ACHN (cell line): ENCODE data around the gene SLC35F1.

Source experiments
- DNase-seq: peaks from one replicate; pipeline ENCODE4 v3.0.0-alpha.2; 2015
- in situ Hi-C: cut with HindIII; loops from 2 replicates; pipeline ENCODE4 v1.10.0; 2017; ENCODE audit warnings: low sequenced_read_pairs, low pct_ligation_motif_present, low pct_unique_long_range_greater_than_20kb

SLC35F1 gene

GRCh38 chr6:118152524-118152923 is 245.5 kb downstream of the SLC35F1 start:
- in situ Hi-C loops = no loop called here

GRCh38 chr6:118161343-118161742 is 254.3 kb downstream of the SLC35F1 start:
- no peak for DNase-seq
- in situ Hi-C loops = no loop called here

More at GRCh38 chr6:118152524-118152923, 245.5 kb downstream of the SLC35F1 start:
- DNase-seq = no peak

GRCh38 chr6:118163542-118163941 is 256.5 kb downstream of the SLC35F1 start:
- no peak for DNase-seq
- in situ Hi-C loops = no loop called here

- in situ Hi-C loops = no loop called here
- no peak for DNase-seq
Measured at GRCh38 chr6:118165500-118165899, 258.4 kb downstream of the SLC35F1 start.

- DNase-seq = no peak
Measured at GRCh38 chr6:118168421-118168820, 261.4 kb downstream of the SLC35F1 start.

GRCh38 chr6:118171852-118172251 is 264.8 kb downstream of the SLC35F1 start:
- DNase-seq = no peak
- in situ Hi-C loops = no loop called here

More at GRCh38 chr6:118168421-118168820, 261.4 kb downstream of the SLC35F1 start:
- in situ Hi-C loops = no loop called here

GRCh38 chr6:118174071-118174470 is 267.0 kb downstream of the SLC35F1 start:
- in situ Hi-C loops = no loop called here
- no peak for DNase-seq

- no peak for DNase-seq
- in situ Hi-C loops = no loop called here
Measured at GRCh38 chr6:118177720-118178119, 270.7 kb downstream of the SLC35F1 start.

- no peak for DNase-seq
- in situ Hi-C loops = no loop called here
Measured at GRCh38 chr6:118179048-118179447, 272.0 kb downstream of the SLC35F1 start.

- no peak for DNase-seq
- in situ Hi-C loops = no loop called here
Measured at GRCh38 chr6:118186672-118187567, 279.9 kb downstream of the SLC35F1 start.

GRCh38 chr6:118187568-118188164 is 280.6 kb downstream of the SLC35F1 start:
- DNase-seq = no peak
- in situ Hi-C loops = no loop called here

- in situ Hi-C loops = no loop called here
- DNase-seq = no peak
Measured at GRCh38 chr6:118188561-118188960, 281.5 kb downstream of the SLC35F1 start.

GRCh38 chr6:118197539-118197938 is 290.5 kb downstream of the SLC35F1 start:
- no peak for DNase-seq
- in situ Hi-C loops = no loop called here

GRCh38 chr6:118198746-118199145 is 291.7 kb downstream of the SLC35F1 start:
- in situ Hi-C loops = no loop called here
- no peak for DNase-seq

GRCh38 chr6:118200160-118200559 is 293.1 kb downstream of the SLC35F1 start:
- in situ Hi-C loops = no loop called here
- no peak for DNase-seq

- no peak for DNase-seq
- in situ Hi-C loops = no loop called here
Measured at GRCh38 chr6:118202517-118202916, 295.5 kb downstream of the SLC35F1 start.

GRCh38 chr6:118203545-118203944 is 296.5 kb downstream of the SLC35F1 start:
- no peak for DNase-seq
- in situ Hi-C loops = no loop called here

- in situ Hi-C loops = no loop called here
Measured at GRCh38 chr6:118206221-118206620, 299.2 kb downstream of the SLC35F1 start.

GRCh38 chr6:118207947-118208346 is 300.9 kb downstream of the SLC35F1 start:
- in situ Hi-C loops = no loop called here
- no peak for DNase-seq

More at GRCh38 chr6:118206221-118206620, 299.2 kb downstream of the SLC35F1 start:
- DNase-seq = no peak
